ENCODE results near the gene DCST1.
A peak's percentile ranks its signal among the peaks of the same experiment; 100 is the strongest.

DNA sequence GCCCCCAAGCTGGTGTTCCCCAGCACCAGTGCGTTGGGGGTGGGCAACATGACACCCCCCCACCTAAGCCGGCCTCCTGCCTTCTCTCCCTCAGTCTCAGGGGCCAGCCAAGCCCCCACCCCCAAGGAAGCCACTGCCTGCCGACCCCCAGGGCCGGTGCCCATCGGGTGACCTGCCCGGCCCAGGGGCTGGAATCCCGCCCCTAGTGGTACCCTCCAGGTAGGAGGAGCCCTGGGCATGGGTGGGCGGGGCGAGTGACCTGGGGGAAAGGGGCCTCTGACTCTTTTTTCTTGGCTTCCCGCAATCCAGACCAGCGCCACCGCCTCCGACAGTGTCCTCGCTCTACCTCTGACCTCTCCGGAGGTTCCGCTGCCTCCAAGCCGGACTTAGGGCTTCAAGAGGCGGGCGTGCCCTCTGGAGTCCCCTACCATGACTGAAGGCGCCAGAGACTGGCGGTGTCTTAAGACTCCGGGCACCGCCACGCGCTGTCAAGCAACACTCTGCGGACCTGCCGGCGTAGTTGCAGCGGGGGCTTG, 28.6 kb downstream of the DCST1 start:
- TF ChIP-seq, protein P1, sequence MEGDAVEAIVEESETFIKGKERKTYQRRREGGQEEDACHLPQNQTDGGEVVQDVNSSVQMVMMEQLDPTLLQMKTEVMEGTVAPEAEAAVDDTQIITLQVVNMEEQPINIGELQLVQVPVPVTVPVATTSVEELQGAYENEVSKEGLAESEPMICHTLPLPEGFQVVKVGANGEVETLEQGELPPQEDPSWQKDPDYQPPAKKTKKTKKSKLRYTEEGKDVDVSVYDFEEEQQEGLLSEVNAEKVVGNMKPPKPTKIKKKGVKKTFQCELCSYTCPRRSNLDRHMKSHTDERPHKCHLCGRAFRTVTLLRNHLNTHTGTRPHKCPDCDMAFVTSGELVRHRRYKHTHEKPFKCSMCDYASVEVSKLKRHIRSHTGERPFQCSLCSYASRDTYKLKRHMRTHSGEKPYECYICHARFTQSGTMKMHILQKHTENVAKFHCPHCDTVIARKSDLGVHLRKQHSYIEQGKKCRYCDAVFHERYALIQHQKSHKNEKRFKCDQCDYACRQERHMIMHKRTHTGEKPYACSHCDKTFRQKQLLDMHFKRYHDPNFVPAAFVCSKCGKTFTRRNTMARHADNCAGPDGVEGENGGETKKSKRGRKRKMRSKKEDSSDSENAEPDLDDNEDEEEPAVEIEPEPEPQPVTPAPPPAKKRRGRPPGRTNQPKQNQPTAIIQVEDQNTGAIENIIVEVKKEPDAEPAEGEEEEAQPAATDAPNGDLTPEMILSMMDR (IDR thresholded peaks at IDR 0.05; ENCODE audit: control extremely low read depth in 1 of 3, insufficient read depth in 1 of 3, low read depth in 1 of 3, low read length in 3 of 3) = peak in 2 of 3 experiments; percentile 44 to 56; a peak in 3 of 4 replicates
- no peak for TF ChIP-seq EP300 (IDR thresholded peaks at IDR 0.05; ENCODE audit: borderline replicate concordance in 1 of 2, low read depth in 2 of 2, low read length in 2 of 2)
- no peak for TF ChIP-seq SIX5 (IDR thresholded peaks at IDR 0.05; ENCODE audit: low read depth, low read length)
